ENCODE data around the gene SAA2. TPM values are rescaled to one million over a fixed set of nuclear protein-coding genes. Genes with fewer than 3 reads are reported as not detected.
"Not testable (repeated sequence)": the region's sequence is repeated elsewhere in the genome, so short reads cannot be mapped to it uniquely, and the experiment has no call there.

The SAA2 gene
- total and polyA plus RNA-seq, 8 donors, result 2.7 to 98.2 (median 24.2) TPM; not detected in 2

GRCh38 chr11:18209058-18209457 lies 39.4 kb downstream of the SAA2 start:
- WGBS, 5 donors, result 22 to 50% (median 33%) methylated on average over 17 to 33 of the region's 33 CpGs
- no peak for DNase-seq
- TF ChIP-seq EP300 (IDR thresholded peaks at IDR 0.05) (no peak), POLR2AphosphoS5 (IDR thresholded peaks at IDR 0.05) (no peak), CTCF (IDR thresholded peaks at IDR 0.05) (no peak), POLR2A (IDR thresholded peaks at IDR 0.05) (no peak)
- Histone ChIP-seq H3K27me3 (peaks cover 0 to 36% (median 10%) of the 10 kb centered on the region in 3 donors), H3K4me3 (no peak overlapping the region), H3K9me3 (no peaks in the 10 kb centered on the region), H3K27ac (no peak overlapping the region), H3K36me3 (no peaks in the 10 kb centered on the region), H3K4me1 (no peaks in the 10 kb centered on the region)
- intact Hi-C loops (cut with DNase I; ENCODE audit: low total_unique reads), result no loop called here

- intact Hi-C loops (cut with DNase I; ENCODE audit: low total_unique reads), result no loop called here
- Histone ChIP-seq H3K4me3 (no peak overlapping the region), H3K36me3 (no peaks in the 10 kb centered on the region), H3K9me3 (peaks cover 0 to 6% (median 0%) of the 10 kb centered on the region in 4 donors), H3K27me3 (peaks cover 0 to 41% (median 10%) of the 10 kb centered on the region in 3 donors), H3K4me1 (no peaks in the 10 kb centered on the region), H3K27ac (no peak overlapping the region)
- TF ChIP-seq POLR2A (IDR thresholded peaks at IDR 0.05), result no peak
- no peak for TF ChIP-seq EP300 (IDR thresholded peaks at IDR 0.05)
- TF ChIP-seq POLR2AphosphoS5 (IDR thresholded peaks at IDR 0.05), result no peak
- TF ChIP-seq CTCF (IDR thresholded peaks at IDR 0.05), result no peak
- no peak for DNase-seq
Observed at GRCh38 chr11:18204771-18205170, 43.7 kb downstream of the SAA2 start.

GRCh38 chr11:18204220-18204619 lies 44.2 kb downstream of the SAA2 start:
- no peaks in the 10 kb centered on the region for H3K36me3 ChIP-seq
- WGBS, 5 donors, result 60 to 89% (median 84%) methylated on average over 2 to 3 of the region's 3 CpGs
- TF ChIP-seq POLR2A (IDR thresholded peaks at IDR 0.05) (no peak), EP300 (IDR thresholded peaks at IDR 0.05) (no peak), CTCF (IDR thresholded peaks at IDR 0.05) (no peak), POLR2AphosphoS5 (IDR thresholded peaks at IDR 0.05) (no peak)
- H3K4me3 ChIP-seq, result no peak overlapping the region
- H3K9me3 ChIP-seq, result peaks cover 0 to 6% (median 0%) of the 10 kb centered on the region in 4 donors
- no peak overlapping the region for H3K27ac ChIP-seq
- H3K27me3 ChIP-seq, result peaks cover 0 to 35% (median 7%) of the 10 kb centered on the region in 3 donors
- no peaks in the 10 kb centered on the region for H3K4me1 ChIP-seq
- DNase-seq, result no peak
- intact Hi-C loops (cut with DNase I; ENCODE audit: low total_unique reads), result no loop called here

- no peak for DNase-seq
- TF ChIP-seq POLR2A (IDR thresholded peaks at IDR 0.05) (no peak), EP300 (IDR thresholded peaks at IDR 0.05) (no peak), POLR2AphosphoS5 (IDR thresholded peaks at IDR 0.05) (no peak), CTCF (IDR thresholded peaks at IDR 0.05) (peak in 1 of 7 experiments; percentile 6)
- H3K27ac ChIP-seq, result no peak overlapping the region
- H3K36me3 ChIP-seq, result no peaks in the 10 kb centered on the region
- WGBS, 5 donors, result 12 to 17% (median 15%) methylated on average over 5 to 6 of the region's 6 CpGs
- no peaks in the 10 kb centered on the region for H3K4me1 ChIP-seq
- H3K27me3 ChIP-seq, result peaks cover 0 to 30% (median 2%) of the 10 kb centered on the region in 3 donors
- intact Hi-C loops (cut with DNase I; ENCODE audit: low total_unique reads), result no loop called here
- H3K9me3 ChIP-seq, result peaks cover 0 to 6% (median 0%) of the 10 kb centered on the region in 4 donors
- H3K4me3 ChIP-seq, result no peak overlapping the region
Observed at GRCh38 chr11:18203723-18204122, 44.7 kb downstream of the SAA2 start.

- DNase-seq; H3K27ac ChIP-seq; intact Hi-C loops (cut with DNase I; ENCODE audit: low total_unique reads); H3K27me3 ChIP-seq; H3K4me3 ChIP-seq; H3K36me3 ChIP-seq; H3K9me3 ChIP-seq; H3K4me1 ChIP-seq: not testable (repeated sequence)
- 61 to 75% (median 63%) methylated on average over 3 of the region's 3 CpGs for WGBS, 5 donors
Observed at GRCh38 chr11:18197738-18198137, 50.7 kb downstream of the SAA2 start.
